H9 (cell line): Measurements from ENCODE around the gene CP. TPM values are rescaled to one million over a fixed set of nuclear protein-coding genes. Genes with fewer than 3 reads are reported as not detected.

Experiments used
- DNase-seq: peaks from one replicate; pipeline ENCODE4 v3.0.0-alpha.2; 2017
- H2AFZ ChIP-seq: one replicate; pipeline ENCODE4 v1.6.1; 2013; ENCODE audit warnings: mild to moderate bottlenecking, low read length, control low read depth, moderate library complexity
- H2AK5ac ChIP-seq: 2 replicates; pipeline ENCODE4 v1.6.1; 2013; ENCODE audit warnings: low read length, control low read depth, mixed read lengths; ENCODE audit not compliant: insufficient read length
- H2BK120ac ChIP-seq: one replicate; pipeline ENCODE4 v1.6.1; 2013; ENCODE audit warnings: low read depth, mild to moderate bottlenecking, low read length, control low read depth, inconsistent platforms; ENCODE audit not compliant: poor library complexity, severe bottlenecking
- H2BK12ac ChIP-seq: 2 replicates; pipeline ENCODE4 v1.6.1; 2013; ENCODE audit warnings: low read length, control low read depth, mixed read lengths, low read depth; ENCODE audit not compliant: insufficient read length
- H2BK15ac ChIP-seq: 2 replicates; pipeline ENCODE4 v1.6.1; 2013; ENCODE audit warnings: low read depth, low read length, control low read depth
- H2BK20ac ChIP-seq: one replicate; pipeline ENCODE4 v1.6.1; 2013; ENCODE audit warnings: low read depth, mild to moderate bottlenecking, low read length, control low read depth, inconsistent platforms; ENCODE audit not compliant: poor library complexity, severe bottlenecking
- H2BK5ac ChIP-seq: 2 replicates; pipeline ENCODE4 v1.6.1; 2013; ENCODE audit warnings: low read length, control low read depth, mixed read lengths; ENCODE audit not compliant: insufficient read length
- H3K14ac ChIP-seq: 2 replicates; pipeline ENCODE4 v1.6.1; 2013; ENCODE audit warnings: low read length, control low read depth; ENCODE audit not compliant: insufficient read depth
- H3K18ac ChIP-seq: 2 replicates; pipeline ENCODE4 v1.6.1; 2013; ENCODE audit warnings: low read depth, mild to moderate bottlenecking, mixed read lengths, low read length, control low read depth; ENCODE audit not compliant: insufficient read length
- H3K23ac ChIP-seq: 2 replicates; pipeline ENCODE4 v1.6.1; 2013; ENCODE audit warnings: low read length, control low read depth, mixed read lengths, low read depth; ENCODE audit not compliant: insufficient read length
- H3K23me2 ChIP-seq: 2 replicates; pipeline ENCODE4 v1.6.1; 2013; ENCODE audit warnings: low read depth, mild to moderate bottlenecking, mixed read lengths, low read length, control low read depth; ENCODE audit not compliant: insufficient read length, poor library complexity, severe bottlenecking
- H3K27ac ChIP-seq: 2 replicates; pipeline ENCODE4 v1.5.1; 2013; ENCODE audit warnings: low read length, control low read depth, mixed read lengths, low read depth; ENCODE audit not compliant: insufficient read length
- H3K27me3 ChIP-seq: 2 replicates; pipeline ENCODE4 v1.6.1; 2013; ENCODE audit warnings: low read length, control low read depth, inconsistent platforms; ENCODE audit not compliant: insufficient read depth
- H3K4ac ChIP-seq: 2 replicates; pipeline ENCODE4 v1.6.1; 2013; ENCODE audit warnings: low read depth, mild to moderate bottlenecking, control low read depth, inconsistent platforms, low read length, moderate library complexity
- H3K4me1 ChIP-seq: 2 replicates; pipeline ENCODE4 v1.6.1; 2013; ENCODE audit warnings: low read length, control low read depth, inconsistent platforms; ENCODE audit not compliant: insufficient read depth
- H3K4me2 ChIP-seq: 2 replicates; pipeline ENCODE4 v1.6.1; 2013; ENCODE audit warnings: low read length, control low read depth, mixed read lengths; ENCODE audit not compliant: insufficient read length, insufficient read depth
- H3K56ac ChIP-seq: 2 replicates; pipeline ENCODE4 v1.6.1; 2013; ENCODE audit warnings: low read depth, mild to moderate bottlenecking, mixed read lengths, low read length, control low read depth; ENCODE audit not compliant: insufficient read length
- H3K79me1 ChIP-seq: 2 replicates; pipeline ENCODE4 v1.6.1; 2013; ENCODE audit warnings: low read depth, mild to moderate bottlenecking, moderate library complexity, low read length, control low read depth, inconsistent platforms; ENCODE audit not compliant: insufficient read depth, poor library complexity, severe bottlenecking
- H3K79me2 ChIP-seq: 2 replicates; pipeline ENCODE4 v1.6.1; 2013; ENCODE audit warnings: low read length, control low read depth, inconsistent platforms; ENCODE audit not compliant: insufficient read depth
- H3K9ac ChIP-seq: 2 replicates; pipeline ENCODE4 v1.6.1; 2013; ENCODE audit warnings: low read length, control low read depth, mixed read lengths; ENCODE audit not compliant: insufficient read length; ENCODE audit errors: extremely low read depth
- H3K9me3 ChIP-seq: one replicate; pipeline ENCODE4 v1.6.1; 2013; ENCODE audit warnings: low read depth, low read length, inconsistent platforms; ENCODE audit not compliant: control insufficient read depth
- H3T11ph ChIP-seq: one replicate; pipeline ENCODE4 v1.6.1; 2013; ENCODE audit warnings: mild to moderate bottlenecking, low read length, control low read depth, inconsistent platforms
- H4K20me1 ChIP-seq: one replicate; pipeline ENCODE4 v1.6.1; 2013; ENCODE audit not compliant: control insufficient read depth, insufficient read length, insufficient read depth
- H4K5ac ChIP-seq: 2 replicates; pipeline ENCODE4 v1.6.1; 2013; ENCODE audit warnings: low read depth, mild to moderate bottlenecking, mixed read lengths, low read length, control low read depth; ENCODE audit not compliant: insufficient read length
- H4K8ac ChIP-seq: replicated peaks from 2 replicates; pipeline ENCODE4 v1.6.1; 2013; ENCODE audit warnings: low read length, control low read depth, mixed read lengths, low read depth; ENCODE audit not compliant: insufficient read length
- H4K91ac ChIP-seq: 2 replicates; pipeline ENCODE4 v1.6.1; 2013; ENCODE audit warnings: low read depth, mild to moderate bottlenecking, moderate library complexity, mixed read lengths, low read length, control low read depth; ENCODE audit not compliant: insufficient read length
- H3K27ac Mint-ChIP-seq, 3 experiments: 2 replicates in 2 of 3; 3 replicates in 1 of 3; pipeline ENCODE4 v1.8.0; 2020 to 2021; ENCODE audit warnings: mixed read lengths in 3 of 3, mild to moderate bottlenecking in 1 of 3, moderate library complexity in 1 of 3
- H3K27me3 Mint-ChIP-seq: 2 replicates; pipeline ENCODE4 v1.8.0; 2021; ENCODE audit warnings: low read depth, mild to moderate bottlenecking, moderate library complexity, mixed read lengths
- H3K36me3 Mint-ChIP-seq, 3 experiments: 2 replicates in 2 of 3; 3 replicates in 1 of 3; pipeline ENCODE4 v1.8.0; 2020 to 2021; ENCODE audit warnings: low read depth in 3 of 3, mixed read lengths in 3 of 3; ENCODE audit not compliant: insufficient read depth in 1 of 3
- H3K4me1 Mint-ChIP-seq, 2 experiments: 2 replicates each; pipeline ENCODE4 v1.8.0; 2020; ENCODE audit warnings: mixed read lengths in 2 of 2
- H3K4me3 Mint-ChIP-seq, 2 experiments: 2 replicates in 1 of 2; 3 replicates in 1 of 2; pipeline ENCODE4 v1.8.0; 2020 to 2021; ENCODE audit warnings: mild to moderate bottlenecking in 2 of 2, mixed read lengths in 2 of 2, moderate library complexity in 1 of 2
- H3K9me3 Mint-ChIP-seq, 2 experiments: 2 replicates in 1 of 2; 3 replicates in 1 of 2; pipeline ENCODE4 v1.8.0; 2020; ENCODE audit warnings: mild to moderate bottlenecking in 2 of 2, mixed read lengths in 2 of 2, moderate library complexity in 1 of 2
- CTCF ChIP-seq: fragments of 200-600 bp; sonication (generic); conservative IDR thresholded peaks from 3 replicates; pipeline ENCODE4 v1.8.0; 2021; ENCODE audit warnings: antibody characterized with exemption, mild to moderate bottlenecking
- total RNA-seq: library from RNA; stranded (reverse); gene quantifications from 2 replicates; pipeline ENCODE4 v1.2.1, GENCODE V29; 2021

CP gene
- total RNA-seq, 1 experiment from 2014 or later: 1.1 TPM

- H3T11ph ChIP-seq: no peak overlapping the region
- TF ChIP-seq CTCF: no peak
- no peaks in the 10 kb centered on the region for H4K20me1 ChIP-seq
- H3K9me3 ChIP-seq: no peaks in the 10 kb centered on the region
- H2BK15ac ChIP-seq: no peak overlapping the region
- no peak overlapping the region for H3K4me2 ChIP-seq
- no peak overlapping the region for H3K27ac ChIP-seq
- H4K5ac ChIP-seq: no peak overlapping the region
- H2AK5ac ChIP-seq: no peak overlapping the region
- no peak overlapping the region for H2AFZ ChIP-seq
- Mint-ChIP-seq H3K4me1 (peaks cover 14 to 16% of the 10 kb centered on the region in 2 experiments), H3K27me3 (no peaks in the 10 kb centered on the region), H3K9me3 (no peaks in the 10 kb centered on the region), H3K36me3 (no peaks in the 10 kb centered on the region; a peak in 2 of 7 replicates), H3K4me3 (no peak overlapping the region), H3K27ac (no peak overlapping the region)
- H3K79me2 ChIP-seq: no peaks in the 10 kb centered on the region
- no peak overlapping the region for H2BK5ac ChIP-seq
- no peak overlapping the region for H3K9ac ChIP-seq
- H3K23me2 ChIP-seq: no peaks in the 10 kb centered on the region
- H3K14ac ChIP-seq: no peak overlapping the region
- no peak overlapping the region for H3K56ac ChIP-seq
- H3K79me1 ChIP-seq: no peaks in the 10 kb centered on the region
- no peak overlapping the region for H2BK12ac ChIP-seq
- no peak overlapping the region for H2BK120ac ChIP-seq
- no peak overlapping the region for H3K23ac ChIP-seq
- H4K8ac ChIP-seq: no peak overlapping the region
- no peak overlapping the region for H3K18ac ChIP-seq
- no peak overlapping the region for H3K4ac ChIP-seq
- no peak for DNase-seq
- peaks cover 3% of the 10 kb centered on the region; the same call in 1 of the 2 replicates for H3K4me1 ChIP-seq
- H2BK20ac ChIP-seq: no peak overlapping the region
- H3K27me3 ChIP-seq: no peaks in the 10 kb centered on the region
- no peak overlapping the region for H4K91ac ChIP-seq
Observed at GRCh38 chr3:149266736-149267135, 45.1 kb upstream of the CP start.
